PC-9 (cell line): ENCODE data around the gene HPCA. TPM values are rescaled to one million over a fixed set of nuclear protein-coding genes. Genes with fewer than 3 reads are reported as not detected.
"Not testable (repeated sequence)": the region's sequence is repeated elsewhere in the genome, so short reads cannot be mapped to it uniquely, and the experiment has no call there.

ENCODE experiments used
- BruUV-seq: library from RNA; stranded (reverse); fragments of 400-500 nt; replicated peaks from 2 replicates; lab custom pipeline; 2021; lab: Mats Ljungman, UMichigan
- CTCF ChIA-PET: fragments of 300-600 bp; sonication (Branson Sonifier 250); formaldehyde crosslinking; loops from one replicate; lab custom pipeline; 2022; ENCODE audit warnings: antibody characterized with exemption; lab: Charles Lee
- POLR2A ChIA-PET: fragments of 300-600 bp; sonication (Branson Sonifier 250); formaldehyde crosslinking; loops from one replicate; lab custom pipeline; 2022; ENCODE audit warnings: antibody characterized with exemption; ENCODE audit not compliant: unreplicated experiment; lab: Charles Lee
- DNase-seq, 2 experiments: peaks; one replicate each; pipeline versions ENCODE4 v3.0.0 to v3.0.0-alpha.2; 2015 to 2022; ENCODE audit warnings: mixed read lengths in 1 of 2
- H2AFZ ChIP-seq: fragments of 200-600 bp; sonication (generic); 2 replicates; pipeline ENCODE4 v1.8.1; 2017; ENCODE audit warnings: antibody characterized with exemption
- H3F3A ChIP-seq: fragments of 200-600 bp; sonication (generic); 2 replicates; pipeline ENCODE4 v1.8.1; 2017; ENCODE audit warnings: antibody characterized with exemption, mild to moderate bottlenecking, low read depth; ENCODE audit not compliant: insufficient read depth
- H3K27ac ChIP-seq: fragments of 200-600 bp; sonication (generic); 2 replicates; pipeline ENCODE4 v1.6.1; 2016; ENCODE audit warnings: mixed run types
- H3K27me3 ChIP-seq: fragments of 200-600 bp; sonication (generic); 2 replicates; pipeline ENCODE4 v1.6.1; 2016; ENCODE audit warnings: low read depth, mixed run types; ENCODE audit not compliant: insufficient read depth
- H3K36me3 ChIP-seq: fragments of 200-600 bp; sonication (generic); 2 replicates; pipeline ENCODE4 v1.6.1; 2016; ENCODE audit warnings: low read depth, mixed run types
- H3K4me1 ChIP-seq: fragments of 200-600 bp; sonication (generic); replicated peaks from 2 replicates; pipeline ENCODE4 v1.6.1; 2016; ENCODE audit warnings: mixed run types; ENCODE audit not compliant: insufficient read depth
- H3K4me2 ChIP-seq: fragments of 200-600 bp; sonication (generic); 2 replicates; pipeline ENCODE4 v1.6.1; 2017; ENCODE audit warnings: mixed run types
- H3K4me3 ChIP-seq: fragments of 200-600 bp; sonication (generic); 2 replicates; pipeline ENCODE4 v1.6.1; 2016; ENCODE audit warnings: mixed run types
- H3K79me2 ChIP-seq: fragments of 200-600 bp; sonication (generic); 2 replicates; pipeline ENCODE4 v1.6.1; 2017; ENCODE audit warnings: low read depth, mixed run types
- H3K9me2 ChIP-seq: fragments of 200-600 bp; sonication (generic); 2 replicates; pipeline ENCODE4 v1.8.1; 2017; ENCODE audit warnings: mild to moderate bottlenecking; ENCODE audit not compliant: insufficient read depth
- H3K9me3 ChIP-seq: fragments of 200-600 bp; sonication (generic); 2 replicates; pipeline ENCODE4 v1.8.1; 2016; ENCODE audit warnings: low read depth; ENCODE audit not compliant: insufficient read depth
- H4K20me1 ChIP-seq: fragments of 200-600 bp; sonication (generic); 2 replicates; pipeline ENCODE4 v1.8.1; 2017; ENCODE audit not compliant: insufficient read depth
- CTCF ChIP-seq: fragments of 200-600 bp; sonication (generic); conservative IDR thresholded peaks from 2 replicates; pipeline ENCODE4 v1.6.1; 2017; ENCODE audit warnings: mixed run types, antibody characterized with exemption, mild to moderate bottlenecking, moderate library complexity
- EZH2 ChIP-seq: fragments of 200-600 bp; sonication (generic); IDR thresholded peaks from 2 replicates; pipeline ENCODE4 v1.8.0; 2017; ENCODE audit warnings: antibody characterized with exemption, low read depth
- intact Hi-C: fragments of 100-400 bp; cut with micrococcal nuclease; formaldehyde crosslinking; loops from one replicate; pipeline ENCODE4 v1.10.0; 2022; ENCODE audit not compliant: unreplicated experiment
- total RNA-seq: library from RNA; stranded (reverse); gene quantifications from 2 replicates; pipeline ENCODE4 v1.2.3, GENCODE V29; 2021

The HPCA gene
- total RNA-seq, 1 experiment from 2014 or later, result not detected

DNA sequence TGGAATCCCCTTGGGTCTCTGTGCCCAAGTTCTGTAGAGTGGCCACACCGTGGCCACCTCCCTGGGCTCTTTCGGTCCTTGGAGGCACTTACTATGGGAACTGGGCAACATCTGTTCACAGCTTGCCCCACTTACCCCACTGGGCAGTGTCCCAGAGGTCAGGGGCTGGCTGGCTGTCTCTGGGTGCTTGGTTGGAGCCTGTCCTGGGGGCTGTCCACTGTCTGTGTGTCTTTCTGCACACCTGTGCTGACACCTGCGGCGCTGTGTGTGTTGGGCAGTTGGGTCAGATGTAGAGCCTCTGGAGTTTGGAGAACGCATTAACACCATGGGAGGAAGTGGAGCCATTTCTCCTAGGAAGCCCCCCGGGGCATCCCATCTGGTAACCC, 16.2 kb downstream of the HPCA start:
- CTCF ChIA-PET, result no interaction called here

GRCh38 chr1:32903991-32904785, 17.9 kb downstream of the HPCA start:
- Histone ChIP-seq H3K4me1 (no peaks in the 10 kb centered on the region), H3K9me2 (no peaks in the 10 kb centered on the region), H3F3A (peaks cover 14% of the 10 kb centered on the region; the same call in 1 of the 2 replicates), H3K79me2 (0 out of 2 replicates have a peak, but pooled peaks cover 8% of the 10 kb centered on the region), H3K4me2 (no peak overlapping the region), H4K20me1 (no peaks in the 10 kb centered on the region; the same call in 1 of the 2 replicates), H2AFZ (no peak overlapping the region), H3K4me3 (no peak overlapping the region), H3K36me3 (no peaks in the 10 kb centered on the region), H3K27ac (no peak overlapping the region), H3K27me3 (no peaks in the 10 kb centered on the region), H3K9me3 (no peaks in the 10 kb centered on the region)
- intact Hi-C loops, result no loop called here
- no peak for DNase-seq
- no TSS peak for BruUV-seq
- TF ChIP-seq EZH2, result no peak
- TF ChIP-seq CTCF, result no peak
- ChIA-PET CTCF (no interaction called here), POLR2A (interaction anchor here (0.7 kb wide), 1 partner anchor 151 kb away, joined by 9 read pairs; no protein-coding TSS in a partner anchor)

More for the DNA sequence above, 16.2 kb downstream of the HPCA start:
- BruUV-seq, result no TSS peak
- Histone ChIP-seq H3K4me2 (no peak overlapping the region), H4K20me1 (no peaks in the 10 kb centered on the region; the same call in 1 of the 2 replicates), H3K4me3 (no peak overlapping the region), H3K36me3 (no peaks in the 10 kb centered on the region), H3K9me2 (no peaks in the 10 kb centered on the region), H2AFZ (no peak overlapping the region), H3K4me1 (no peaks in the 10 kb centered on the region), H3K79me2 (0 out of 2 replicates have a peak, but pooled peaks cover 8% of the 10 kb centered on the region), H3K9me3 (no peaks in the 10 kb centered on the region), H3K27ac (no peak overlapping the region), H3F3A (peaks cover 14% of the 10 kb centered on the region; the same call in 1 of the 2 replicates), H3K27me3 (no peaks in the 10 kb centered on the region)
- intact Hi-C loops, result no loop called here
- TF ChIP-seq EZH2 (no peak), CTCF (no peak)
- POLR2A ChIA-PET, result no interaction called here
- no peak for DNase-seq

- CTCF ChIA-PET, result no interaction called here
- H3K4me3 ChIP-seq, result no peak overlapping the region
- no peak overlapping the region for H2AFZ ChIP-seq
- no peaks in the 10 kb centered on the region for H3K9me3 ChIP-seq
- no peaks in the 10 kb centered on the region for H4K20me1 ChIP-seq
- POLR2A ChIA-PET, result interaction anchor here (0.7 kb wide), 1 partner anchor 150 kb away, joined by 9 read pairs; no protein-coding TSS in a partner anchor
- H3K4me1 ChIP-seq, result no peaks in the 10 kb centered on the region
- H3K9me2 ChIP-seq, result no peaks in the 10 kb centered on the region
- H3F3A ChIP-seq, result peaks cover 14% of the 10 kb centered on the region; the same call in 1 of the 2 replicates
- 0 out of 2 replicates have a peak, but pooled peaks cover 8% of the 10 kb centered on the region for H3K79me2 ChIP-seq
- TF ChIP-seq CTCF (no peak), EZH2 (no peak)
- intact Hi-C loops, result no loop called here
- H3K27me3 ChIP-seq, result no peaks in the 10 kb centered on the region
- no peak for DNase-seq
- no peak overlapping the region for H3K4me2 ChIP-seq
- H3K36me3 ChIP-seq, result no peaks in the 10 kb centered on the region
- H3K27ac ChIP-seq, result no peak overlapping the region
- BruUV-seq, result no TSS peak
These were observed 18.5 kb downstream of the HPCA start for GRCh38 chr1:32904797-32905196.

DNA sequence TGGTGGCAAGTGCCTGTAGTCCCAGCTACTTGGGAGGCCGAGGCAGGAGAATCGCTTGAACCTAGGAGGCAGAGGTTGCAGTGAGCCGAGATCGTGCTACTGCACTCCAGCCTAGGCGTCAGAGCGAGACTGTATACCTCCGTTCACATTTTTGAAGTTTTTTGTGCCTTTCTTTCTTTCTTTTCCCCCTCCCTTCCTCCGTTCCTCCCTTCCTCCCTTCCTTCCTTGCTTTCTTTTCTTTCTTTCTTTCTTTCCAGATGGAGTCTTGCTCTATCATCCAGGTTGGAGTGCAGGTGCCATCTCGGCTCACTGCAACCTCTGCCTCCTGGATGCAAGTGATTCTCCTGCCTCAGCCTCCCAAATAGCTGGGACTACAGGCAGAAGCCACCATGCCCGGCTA, 19.3 kb downstream of the HPCA start:
- intact Hi-C loops, H3K36me3 ChIP-seq, H3K9me3 ChIP-seq, POLR2A ChIA-PET, H3K27ac ChIP-seq, BruUV-seq, DNase-seq, H3K4me3 ChIP-seq, H2AFZ ChIP-seq, H3K79me2 ChIP-seq, H4K20me1 ChIP-seq, H3K27me3 ChIP-seq, CTCF ChIA-PET, H3K9me2 ChIP-seq, H3K4me1 ChIP-seq, H3K4me2 ChIP-seq: not testable (repeated sequence)
- H3F3A ChIP-seq, result peaks cover 14% of the 10 kb centered on the region; the same call in 1 of the 2 replicates
